IPS-18a (cell line): ENCODE results near the gene AZU1.
"Not testable (repeated sequence)": the region's sequence is repeated elsewhere in the genome, so short reads cannot be mapped to it uniquely, and the experiment has no call there.

Experiments used
- H3K27ac ChIP-seq: one replicate; pipeline ENCODE4 v1.5.1; 2013; ENCODE audit warnings: low read length
- H3K27me3 ChIP-seq: one replicate; pipeline ENCODE4 v1.6.1; 2013; ENCODE audit warnings: mild to moderate bottlenecking, low read length; ENCODE audit not compliant: control insufficient read depth, insufficient read depth
- H3K36me3 ChIP-seq: one replicate; pipeline ENCODE4 v1.6.1; 2013; ENCODE audit warnings: low read depth, low read length; ENCODE audit not compliant: control insufficient read depth
- H3K4me1 ChIP-seq: one replicate; pipeline ENCODE4 v1.6.1; 2013; ENCODE audit warnings: low read depth, low read length; ENCODE audit not compliant: control insufficient read depth
- H3K4me3 ChIP-seq: one replicate; pipeline ENCODE4 v1.5.1; 2013; ENCODE audit warnings: low read length
- H3K9ac ChIP-seq: one replicate; pipeline ENCODE4 v1.6.1; 2013; ENCODE audit warnings: mild to moderate bottlenecking, low read length, moderate library complexity
- H3K9me3 ChIP-seq: one replicate; pipeline ENCODE4 v1.6.1; 2013; ENCODE audit warnings: low read depth, low read length; ENCODE audit not compliant: control insufficient read depth

Gene AZU1

DNA sequence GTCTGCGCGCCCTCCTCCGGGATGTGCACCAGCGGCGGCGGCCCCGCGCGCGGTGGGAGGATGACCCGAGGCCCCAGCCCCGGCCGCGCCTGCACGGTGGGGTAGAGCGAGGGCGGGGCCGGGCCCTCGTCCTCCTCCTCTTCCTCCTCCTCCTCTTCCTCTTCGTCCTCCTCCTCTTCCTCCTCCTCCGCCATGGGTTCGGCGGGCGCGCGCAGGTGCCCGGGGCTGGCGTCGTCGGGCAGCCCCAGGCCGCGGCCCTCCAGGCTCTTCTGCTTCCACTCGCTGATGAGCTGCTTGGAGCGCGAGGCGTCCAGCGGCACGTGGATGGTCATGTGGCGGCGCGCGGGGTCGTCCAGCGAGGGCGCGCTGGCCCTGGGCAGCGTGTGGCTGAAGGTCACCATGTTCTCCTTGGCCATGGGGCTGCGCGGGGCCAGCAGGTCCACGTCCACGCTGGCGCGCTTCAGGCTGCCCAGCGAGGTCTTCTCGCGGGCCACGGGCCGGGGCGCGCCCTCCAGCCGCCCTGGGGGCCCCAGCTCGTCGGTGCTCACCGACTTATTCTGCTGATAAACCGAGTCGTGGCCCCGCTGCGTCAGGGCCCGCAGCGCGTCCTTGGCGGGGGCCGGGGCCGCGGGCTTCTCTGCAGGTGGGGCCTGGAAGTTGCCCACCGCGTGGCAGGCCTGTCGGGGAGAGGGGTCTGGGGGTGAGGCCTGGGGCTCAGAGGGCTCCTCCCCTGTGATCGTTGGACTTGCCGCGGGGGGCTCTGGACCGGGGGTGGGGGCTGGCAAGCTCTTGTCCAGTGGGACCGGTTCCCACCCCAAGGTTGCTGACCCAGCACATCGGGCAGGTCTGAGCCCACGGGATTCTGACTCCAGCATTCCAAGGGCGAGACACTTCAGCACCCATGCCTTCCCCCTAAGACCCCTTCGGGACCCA, 14.2 kb upstream of the AZU1 start:
- H3K27me3 ChIP-seq, result no peaks in the 10 kb centered on the region
- no peak overlapping the region for H3K4me3 ChIP-seq
- no peak overlapping the region for H3K27ac ChIP-seq
- no peak overlapping the region for H3K9ac ChIP-seq
- H3K9me3 ChIP-seq, result no peaks in the 10 kb centered on the region
- no peaks in the 10 kb centered on the region for H3K4me1 ChIP-seq
- peaks cover 38% of the 10 kb centered on the region for H3K36me3 ChIP-seq

- Histone ChIP-seq H3K27ac (no peak overlapping the region), H3K4me3 (no peak overlapping the region)
These were observed 13.2 kb upstream of the AZU1 start for GRCh38 chr19:814152-815078.

DNA sequence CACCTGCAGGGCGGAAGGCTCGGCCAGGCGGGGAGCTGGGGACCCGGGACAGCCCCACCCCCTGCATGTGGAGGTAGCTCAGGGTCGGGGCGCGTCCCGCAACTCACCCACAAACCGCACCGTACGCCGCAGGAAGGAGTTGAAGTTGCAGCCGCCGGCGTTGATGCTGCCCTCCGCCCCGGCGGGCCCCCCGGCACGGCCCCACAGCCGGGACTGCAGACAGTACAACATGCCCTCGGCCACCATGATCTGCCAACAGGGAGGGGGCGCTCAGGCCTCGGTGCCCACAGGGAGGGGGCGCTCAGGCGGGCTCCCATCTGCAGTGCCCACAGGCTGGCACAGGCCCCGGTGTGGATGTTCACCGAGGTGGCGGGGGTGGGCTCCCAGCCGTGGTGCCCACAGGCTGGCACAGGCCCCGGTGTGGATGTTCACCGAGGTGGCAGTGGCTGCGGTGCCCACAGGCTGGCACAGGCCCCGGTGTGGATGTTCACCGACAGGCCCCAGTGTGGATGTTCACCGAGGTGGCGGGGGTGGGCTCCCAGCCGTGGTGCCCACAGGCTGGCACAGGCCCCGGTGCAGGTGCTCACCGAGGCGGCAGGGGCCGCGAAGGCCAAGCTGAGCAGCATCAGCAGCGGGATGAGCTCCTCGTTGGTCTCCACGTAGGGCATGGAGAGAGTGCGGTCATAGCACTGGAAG, 12.4 kb upstream of the AZU1 start:
- H3K9me3 ChIP-seq, result no peaks in the 10 kb centered on the region
- no peak overlapping the region for H3K27ac ChIP-seq
- H3K27me3 ChIP-seq, result no peaks in the 10 kb centered on the region
- no peak overlapping the region for H3K4me3 ChIP-seq
- no peak overlapping the region for H3K9ac ChIP-seq
- no peaks in the 10 kb centered on the region for H3K4me1 ChIP-seq
- peaks cover 23% of the 10 kb centered on the region for H3K36me3 ChIP-seq

More at GRCh38 chr19:814152-815078, 13.2 kb upstream of the AZU1 start:
- H3K36me3 ChIP-seq, result peaks cover 31% of the 10 kb centered on the region
- no peaks in the 10 kb centered on the region for H3K27me3 ChIP-seq
- no peak overlapping the region for H3K9ac ChIP-seq
- H3K4me1 ChIP-seq, result no peaks in the 10 kb centered on the region
- no peaks in the 10 kb centered on the region for H3K9me3 ChIP-seq

DNA sequence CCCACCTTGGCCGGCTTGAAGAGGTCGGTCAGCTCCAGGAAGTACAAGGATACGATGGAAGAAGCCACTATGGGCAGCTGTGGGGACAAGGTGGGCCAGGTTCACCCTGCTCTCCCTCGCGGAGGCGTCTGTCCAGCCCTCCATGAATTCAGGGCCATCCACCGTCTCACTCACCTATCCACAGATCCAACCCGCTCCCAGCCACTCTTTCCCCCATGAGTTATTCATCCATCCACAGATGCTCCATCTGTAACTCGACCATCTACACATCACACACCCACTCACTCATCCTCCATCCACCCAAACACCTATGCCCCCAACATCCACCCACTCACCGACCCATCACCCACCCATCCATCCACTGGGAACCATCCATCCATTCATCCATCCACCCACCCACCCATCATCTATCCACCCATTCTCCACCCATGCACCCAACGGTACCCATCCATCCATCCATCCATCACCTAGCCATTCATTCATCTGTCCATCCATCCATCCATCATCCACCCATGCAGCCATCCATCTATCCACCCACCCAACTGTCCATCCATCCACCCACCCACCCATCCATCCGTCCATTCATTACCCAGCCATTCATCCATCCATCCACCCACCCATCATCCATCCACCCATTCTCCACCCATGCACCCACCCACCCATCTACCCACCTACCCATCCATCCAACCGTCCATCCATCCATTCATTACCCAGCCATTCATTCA, 11.7 kb upstream of the AZU1 start:
- no peak overlapping the region for H3K9ac ChIP-seq
- H3K9me3 ChIP-seq, result no peaks in the 10 kb centered on the region
- H3K27ac ChIP-seq, result no peak overlapping the region
- no peaks in the 10 kb centered on the region for H3K4me1 ChIP-seq
- H3K4me3 ChIP-seq, result no peak overlapping the region
- H3K36me3 ChIP-seq, result peaks cover 15% of the 10 kb centered on the region
- no peaks in the 10 kb centered on the region for H3K27me3 ChIP-seq

GRCh38 chr19:816500-816857, 11.2 kb upstream of the AZU1 start:
- Histone ChIP-seq H3K36me3 (peaks cover 10% of the 10 kb centered on the region), H3K27me3 (no peaks in the 10 kb centered on the region), H3K27ac (no peak overlapping the region), H3K9me3 (no peaks in the 10 kb centered on the region), H3K4me3 (no peak overlapping the region), H3K4me1 (no peaks in the 10 kb centered on the region), H3K9ac (no peak overlapping the region)

DNA sequence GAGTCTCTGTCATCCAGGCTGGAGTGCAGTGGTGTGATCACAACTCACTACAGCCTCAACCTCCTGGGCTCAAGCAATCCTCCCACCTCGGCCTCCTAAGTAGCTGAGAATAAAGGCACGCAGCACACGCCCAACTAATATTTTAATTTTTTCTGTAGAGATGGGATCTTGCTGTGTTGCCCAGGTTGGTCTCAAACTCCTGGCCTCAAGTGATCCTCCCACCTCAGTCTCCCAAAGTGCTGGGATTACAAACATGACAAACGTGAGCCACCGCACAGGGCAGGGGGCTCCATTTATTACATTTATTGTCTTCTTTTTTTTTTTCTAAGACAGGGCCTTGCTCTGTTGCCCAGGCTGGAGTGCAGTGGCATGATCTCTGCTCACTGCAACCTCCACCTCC, 7.4 kb upstream of the AZU1 start:
- H3K4me3 ChIP-seq, H3K9ac ChIP-seq, H3K27me3 ChIP-seq: not testable (repeated sequence)

GRCh38 chr19:821231-821824, 6.3 kb upstream of the AZU1 start:
- peak overlapping the region; percentile 42 for H3K9ac ChIP-seq
- H3K27me3 ChIP-seq, result no peaks in the 10 kb centered on the region
- peak overlapping the region; percentile 55 for H3K4me3 ChIP-seq
- H3K4me1 ChIP-seq, result no peaks in the 10 kb centered on the region
- H3K9me3 ChIP-seq, result no peaks in the 10 kb centered on the region
- no peaks in the 10 kb centered on the region for H3K36me3 ChIP-seq
- H3K27ac ChIP-seq, result no peak overlapping the region

More for the DNA sequence above, 7.4 kb upstream of the AZU1 start:
- H3K9me3 ChIP-seq, H3K27ac ChIP-seq, H3K4me1 ChIP-seq, H3K36me3 ChIP-seq: not testable (repeated sequence)

- H3K4me1 ChIP-seq, result no peaks in the 10 kb centered on the region
- no peaks in the 10 kb centered on the region for H3K9me3 ChIP-seq
- no peaks in the 10 kb centered on the region for H3K36me3 ChIP-seq
- H3K27ac ChIP-seq, result no peak within 1 kb of the TSS
- peak within 1 kb of the TSS; percentile 42 for H3K9ac ChIP-seq
- peak within 1 kb of the TSS; percentile 55 for H3K4me3 ChIP-seq
- no peaks in the 10 kb centered on the region for H3K27me3 ChIP-seq
These were observed 5.7 kb upstream of the AZU1 start, which contains the start of gene PLPPR3 for GRCh38 chr19:821825-822503. Gene PLPPR3, minus strand, starts transcription at chr19:821955. Its CDS starts 396 bp downstream, at chr19:821559.

DNA sequence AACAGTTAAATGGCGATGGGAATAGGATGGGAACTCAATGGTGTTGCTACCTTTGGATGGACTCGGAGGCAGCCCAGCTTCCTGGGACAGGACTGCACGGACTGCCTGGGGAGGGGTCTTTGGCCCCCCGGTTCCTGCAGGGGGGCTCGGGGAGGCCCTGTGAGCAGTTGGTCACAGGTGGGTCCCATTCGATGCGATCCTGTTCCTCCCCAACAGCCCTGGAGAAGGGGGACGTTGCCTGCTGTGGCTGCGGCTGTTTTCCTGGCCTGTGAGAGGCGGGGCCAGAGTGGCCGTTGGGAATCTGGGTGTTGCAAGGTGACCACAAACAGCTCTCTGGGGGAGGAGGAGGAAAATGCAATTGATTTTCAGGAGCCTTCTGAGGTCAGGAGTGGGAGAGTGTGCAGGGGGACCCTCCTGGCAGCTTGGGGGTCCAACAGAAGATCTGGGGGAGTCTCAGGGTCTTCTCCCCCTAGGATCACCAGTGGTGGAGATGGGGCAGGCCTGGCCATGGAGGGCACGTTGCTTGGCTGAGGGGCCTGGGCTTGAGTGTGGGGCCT, 4.0 kb upstream of the AZU1 start:
- Histone ChIP-seq H3K9me3 (no peaks in the 10 kb centered on the region), H3K4me3 (no peak overlapping the region), H3K27me3 (no peaks in the 10 kb centered on the region), H3K4me1 (no peaks in the 10 kb centered on the region), H3K27ac (no peak overlapping the region), H3K36me3 (no peaks in the 10 kb centered on the region), H3K9ac (no peak overlapping the region)

DNA sequence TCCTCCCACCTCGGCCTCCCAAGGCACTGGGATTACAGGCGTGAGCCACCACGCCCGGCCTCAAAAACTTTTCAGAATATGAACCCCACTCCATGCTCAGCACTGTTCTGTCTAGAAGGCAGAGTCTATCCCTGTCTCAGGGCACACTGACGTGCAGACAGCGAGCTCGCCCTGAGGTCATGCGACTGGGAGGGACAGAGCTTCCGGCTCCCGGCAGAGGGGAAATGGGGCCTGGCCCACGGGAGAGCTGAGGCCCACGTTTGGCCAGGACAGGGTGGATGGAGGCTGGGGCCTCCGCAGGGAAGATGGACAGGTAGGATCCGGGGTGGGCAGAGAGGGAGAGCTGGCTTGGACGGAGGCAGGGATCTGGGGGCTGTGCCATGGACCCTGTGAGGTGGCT, 2.8 kb upstream of the AZU1 start:
- H3K27ac ChIP-seq, result no peak overlapping the region
- H3K27me3 ChIP-seq, result no peaks in the 10 kb centered on the region
- no peak overlapping the region for H3K9ac ChIP-seq
- no peaks in the 10 kb centered on the region for H3K9me3 ChIP-seq
- H3K4me3 ChIP-seq, result no peak overlapping the region
- no peaks in the 10 kb centered on the region for H3K4me1 ChIP-seq
- no peaks in the 10 kb centered on the region for H3K36me3 ChIP-seq
